Measurements from ENCODE around the gene ATXN1. TPM values are rescaled to one million over a fixed set of nuclear protein-coding genes. Genes with fewer than 3 reads are reported as not detected.
A peak's percentile ranks its signal among the peaks of the same experiment; 100 is the strongest.

ATXN1 gene
- total and polyA plus RNA-seq, 2 of the 13 experiments (the other 11 are each of a cell fraction or from before 2014, with no cell fraction given) = 20.7 to 39.5 TPM

DNA sequence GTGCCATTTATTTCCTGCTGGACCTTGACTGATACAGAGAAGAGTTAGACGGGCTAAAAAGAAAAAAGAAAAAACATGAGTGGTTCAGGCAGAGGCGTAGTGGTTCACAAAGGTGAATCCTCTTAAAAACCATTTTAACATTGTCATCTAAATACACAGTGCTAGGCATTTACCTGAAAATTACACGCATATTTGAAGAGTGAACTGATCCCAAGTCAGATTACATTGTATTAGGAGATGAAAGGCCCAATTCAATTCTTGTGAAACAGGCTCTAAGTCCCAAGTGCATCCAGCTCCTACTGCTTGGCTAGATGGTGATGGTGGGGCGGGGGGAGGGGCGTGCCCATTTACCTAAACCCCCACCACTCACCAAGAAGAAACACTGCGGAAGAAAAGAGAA, 46.7 kb upstream of the ATXN1 start (continued):
- TF ChIP-seq, protein P1, sequence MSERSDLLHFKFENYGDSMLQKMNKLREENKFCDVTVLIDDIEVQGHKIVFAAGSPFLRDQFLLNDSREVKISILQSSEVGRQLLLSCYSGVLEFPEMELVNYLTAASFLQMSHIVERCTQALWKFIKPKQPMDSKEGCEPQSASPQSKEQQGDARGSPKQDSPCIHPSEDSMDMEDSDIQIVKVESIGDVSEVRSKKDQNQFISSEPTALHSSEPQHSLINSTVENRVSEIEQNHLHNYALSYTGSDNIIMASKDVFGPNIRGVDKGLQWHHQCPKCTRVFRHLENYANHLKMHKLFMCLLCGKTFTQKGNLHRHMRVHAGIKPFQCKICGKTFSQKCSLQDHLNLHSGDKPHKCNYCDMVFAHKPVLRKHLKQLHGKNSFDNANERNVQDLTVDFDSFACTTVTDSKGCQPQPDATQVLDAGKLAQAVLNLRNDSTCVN (CRISPR knock-in tag; IDR thresholded peaks at IDR 0.05; ENCODE audit: borderline replicate concordance) = no peak
- TF ChIP-seq MBD4 (IDR thresholded peaks at IDR 0.05; ENCODE audit: borderline replicate concordance, low read length) (no peak), ZNF329 (CRISPR knock-in tag; IDR thresholded peaks at IDR 0.05; ENCODE audit: low read depth) (no peak), AGO1 (IDR thresholded peaks at IDR 0.05; ENCODE audit: low read depth, low read length, poor library complexity, severe bottlenecking) (no peak), KIAA2018 (CRISPR knock-in tag; IDR thresholded peaks at IDR 0.05; ENCODE audit: borderline replicate concordance) (no peak), FOXA3 (CRISPR knock-in tag; IDR thresholded peaks at IDR 0.05) (peak; percentile 64; the same call in 1 of the 2 replicates), MXD1 (CRISPR knock-in tag; IDR thresholded peaks at IDR 0.05) (no peak), SP5 (CRISPR knock-in tag; IDR thresholded peaks at IDR 0.05; ENCODE audit: borderline replicate concordance, low read depth) (no peak), HMG20B (CRISPR knock-in tag; conservative IDR thresholded peaks at IDR 0.05) (no peak), FUBP1 (CRISPR knock-in tag; IDR thresholded peaks at IDR 0.05; ENCODE audit: borderline replicate concordance) (no peak), ARNTL (CRISPR knock-in tag; IDR thresholded peaks at IDR 0.05) (no peak), RARG (CRISPR knock-in tag; IDR thresholded peaks at IDR 0.05; ENCODE audit: low read depth) (no peak), HDAC2 (CRISPR knock-in tag; IDR thresholded peaks at IDR 0.05) (0 out of 2 replicates have a peak, but pooled peaks have one; percentile 8)
- TF ChIP-seq, protein P2, sequence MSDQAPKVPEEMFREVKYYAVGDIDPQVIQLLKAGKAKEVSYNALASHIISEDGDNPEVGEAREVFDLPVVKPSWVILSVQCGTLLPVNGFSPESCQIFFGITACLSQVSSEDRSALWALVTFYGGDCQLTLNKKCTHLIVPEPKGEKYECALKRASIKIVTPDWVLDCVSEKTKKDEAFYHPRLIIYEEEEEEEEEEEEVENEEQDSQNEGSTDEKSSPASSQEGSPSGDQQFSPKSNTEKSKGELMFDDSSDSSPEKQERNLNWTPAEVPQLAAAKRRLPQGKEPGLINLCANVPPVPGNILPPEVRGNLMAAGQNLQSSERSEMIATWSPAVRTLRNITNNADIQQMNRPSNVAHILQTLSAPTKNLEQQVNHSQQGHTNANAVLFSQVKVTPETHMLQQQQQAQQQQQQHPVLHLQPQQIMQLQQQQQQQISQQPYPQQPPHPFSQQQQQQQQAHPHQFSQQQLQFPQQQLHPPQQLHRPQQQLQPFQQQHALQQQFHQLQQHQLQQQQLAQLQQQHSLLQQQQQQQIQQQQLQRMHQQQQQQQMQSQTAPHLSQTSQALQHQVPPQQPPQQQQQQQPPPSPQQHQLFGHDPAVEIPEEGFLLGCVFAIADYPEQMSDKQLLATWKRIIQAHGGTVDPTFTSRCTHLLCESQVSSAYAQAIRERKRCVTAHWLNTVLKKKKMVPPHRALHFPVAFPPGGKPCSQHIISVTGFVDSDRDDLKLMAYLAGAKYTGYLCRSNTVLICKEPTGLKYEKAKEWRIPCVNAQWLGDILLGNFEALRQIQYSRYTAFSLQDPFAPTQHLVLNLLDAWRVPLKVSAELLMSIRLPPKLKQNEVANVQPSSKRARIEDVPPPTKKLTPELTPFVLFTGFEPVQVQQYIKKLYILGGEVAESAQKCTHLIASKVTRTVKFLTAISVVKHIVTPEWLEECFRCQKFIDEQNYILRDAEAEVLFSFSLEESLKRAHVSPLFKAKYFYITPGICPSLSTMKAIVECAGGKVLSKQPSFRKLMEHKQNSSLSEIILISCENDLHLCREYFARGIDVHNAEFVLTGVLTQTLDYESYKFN (CRISPR knock-in tag; conservative IDR thresholded peaks at IDR 0.05) = peak; percentile 32
